AG09309 (cell line): ENCODE data around the gene ARFGEF2.

Experiments used
- DNase-seq: peaks from one replicate; pipeline ENCODE4 v3.0.0-alpha.2; 2010; ENCODE audit warnings: low read depth
- H3K4me3 ChIP-seq: 2 replicates; pipeline ENCODE4 v1.5.1; 2011; ENCODE audit warnings: mild to moderate bottlenecking, low read depth, low read length, moderate library complexity; ENCODE audit not compliant: control insufficient read depth
- CTCF ChIP-seq: IDR thresholded peaks from 2 replicates; pipeline ENCODE4 v1.5.1; 2011; ENCODE audit warnings: mild to moderate bottlenecking, low read depth, low read length, inconsistent platforms; ENCODE audit not compliant: insufficient read depth, control insufficient read depth; ENCODE audit errors: missing control alignments

The ARFGEF2 gene

GRCh38 chr20:49037962-49038387, 116.5 kb downstream of the ARFGEF2 start:
- TF ChIP-seq CTCF, result no peak
- H3K4me3 ChIP-seq, result no peak overlapping the region
- DNase-seq, result no peak

GRCh38 chr20:49039854-49040253, 118.3 kb downstream of the ARFGEF2 start:
- DNase-seq, result no peak
- H3K4me3 ChIP-seq, result no peak overlapping the region
- TF ChIP-seq CTCF, result no peak

- DNase-seq, result no peak
- no peak overlapping the region for H3K4me3 ChIP-seq
- no peak for TF ChIP-seq CTCF
These were observed 121.5 kb downstream of the ARFGEF2 start for GRCh38 chr20:49043000-49043399.

- H3K4me3 ChIP-seq, result peak overlapping the region; percentile 100
- DNase-seq, result no peak
- TF ChIP-seq CTCF, result no peak
These were observed 124.1 kb downstream of the ARFGEF2 start for GRCh38 chr20:49045440-49046086.

GRCh38 chr20:49046087-49046900, 124.8 kb downstream of the ARFGEF2 start, which contains the start of gene CSE1L:
Gene CSE1L, plus strand, starts transcription at chr20:49046312. Its CDS starts 12,152 bp downstream, at chr20:49058464.
- DNase-seq, result peak; percentile 76
- peak; percentile 4 for TF ChIP-seq CTCF
- H3K4me3 ChIP-seq, result peak within 1 kb of the TSS; percentile 100

- H3K4me3 ChIP-seq, result no peak overlapping the region
- DNase-seq, result no peak
- TF ChIP-seq CTCF, result no peak
These were observed 130.8 kb downstream of the ARFGEF2 start for GRCh38 chr20:49052334-49052733.
